Liver (tissue), 9 donors: ENCODE data around the gene CSF2RB. TPM values are rescaled to one million over a fixed set of nuclear protein-coding genes. Genes with fewer than 3 reads are reported as not detected.

Experiments used
- DNase-seq: peaks from one replicate; pipeline ENCODE4 v3.0.0-alpha.2; 2017; ENCODE audit warnings: low spot score
- H3K27ac ChIP-seq, 2 donors: one replicate each; pipeline ENCODE4 v1.7.0; 2013; ENCODE audit warnings: inconsistent platforms in 2 of 2, low read length in 2 of 2, control low read depth in 1 of 2, low read depth in 1 of 2, mild to moderate bottlenecking in 1 of 2
- H3K27me3 ChIP-seq, 4 donors: one replicate each; pipeline versions ENCODE4 v1.6.1 to v1.7.0; 2013; ENCODE audit warnings: low read length in 3 of 4, inconsistent platforms in 1 of 4, mild to moderate bottlenecking in 1 of 4, moderate library complexity in 1 of 4; ENCODE audit not compliant: control insufficient read depth in 4 of 4, insufficient read depth in 4 of 4
- H3K36me3 ChIP-seq, 4 donors: one replicate each; pipeline versions ENCODE4 v1.6.1 to v1.7.0; 2013; ENCODE audit warnings: low read length in 3 of 4, mild to moderate bottlenecking in 3 of 4, low read depth in 1 of 4, moderate library complexity in 1 of 4; ENCODE audit not compliant: control insufficient read depth in 4 of 4, insufficient read depth in 3 of 4
- H3K4me1 ChIP-seq, 4 donors: one replicate each; pipeline versions ENCODE4 v1.6.1 to v1.7.0; 2013; ENCODE audit warnings: low read length in 3 of 4, mild to moderate bottlenecking in 3 of 4, moderate library complexity in 1 of 4; ENCODE audit not compliant: control insufficient read depth in 4 of 4, insufficient read depth in 4 of 4
- H3K4me3 ChIP-seq, 3 donors: one replicate each; pipeline versions ENCODE4 v1.6.1 to v1.7.0; 2013; ENCODE audit warnings: low read length in 3 of 3, control low read depth in 1 of 3, low read depth in 1 of 3, mild to moderate bottlenecking in 1 of 3
- H3K9ac ChIP-seq, 2 donors: one replicate each; pipeline ENCODE4 v1.7.0; 2013; ENCODE audit warnings: low read length in 2 of 2, mild to moderate bottlenecking in 2 of 2, moderate library complexity in 2 of 2, control low read depth in 1 of 2, low read depth in 1 of 2
- H3K9me3 ChIP-seq, 4 donors: one replicate each; pipeline versions ENCODE4 v1.6.1 to v1.7.0; 2013; ENCODE audit warnings: low read length in 3 of 4; ENCODE audit not compliant: control insufficient read depth in 4 of 4
- EGR1 ChIP-seq, 2 donors: IDR thresholded peaks; 2 replicates each; pipeline ENCODE4 v1.6.1; 2016 to 2018; ENCODE audit warnings: antibody characterized with exemption in 2 of 2, low read depth in 2 of 2
- FOXA1 ChIP-seq: IDR thresholded peaks from 2 replicates; pipeline ENCODE4 v1.6.1; 2016; ENCODE audit warnings: antibody characterized with exemption
- FOXA2 ChIP-seq: IDR thresholded peaks from 2 replicates; pipeline ENCODE4 v1.6.1; 2016; ENCODE audit warnings: antibody characterized with exemption
- HNF4A ChIP-seq, 2 donors: conservative IDR thresholded peaks; 2 replicates each; pipeline ENCODE4 v1.6.1; 2016; ENCODE audit warnings: antibody characterized with exemption in 2 of 2, mild to moderate bottlenecking in 2 of 2
- HNF4G ChIP-seq: IDR thresholded peaks from 2 replicates; pipeline ENCODE4 v1.6.1; 2016; ENCODE audit warnings: antibody characterized with exemption
- JUND ChIP-seq, 2 donors: IDR thresholded peaks; 2 replicates each; pipeline ENCODE4 v1.6.1; 2016; ENCODE audit warnings: antibody characterized with exemption in 2 of 2
- MAX ChIP-seq: IDR thresholded peaks from 2 replicates; pipeline ENCODE4 v1.6.1; 2016; ENCODE audit warnings: antibody characterized with exemption
- NR2F2 ChIP-seq: IDR thresholded peaks from 2 replicates; pipeline ENCODE4 v1.6.1; 2016; ENCODE audit warnings: antibody characterized with exemption
- RXRA ChIP-seq, 2 donors: IDR thresholded peaks; 2 replicates each; pipeline ENCODE4 v1.6.1; 2017 to 2018; ENCODE audit warnings: antibody characterized with exemption in 2 of 2, mild to moderate bottlenecking in 1 of 2
- SP1 ChIP-seq: IDR thresholded peaks from 2 replicates; pipeline ENCODE4 v1.6.1; 2018; ENCODE audit warnings: antibody characterized with exemption, mild to moderate bottlenecking
- TAF1 ChIP-seq: conservative IDR thresholded peaks from 2 replicates; pipeline ENCODE4 v1.6.1; 2016; ENCODE audit warnings: antibody characterized with exemption, mild to moderate bottlenecking
- YY1 ChIP-seq: IDR thresholded peaks from 2 replicates; pipeline ENCODE4 v1.6.1; 2016; ENCODE audit warnings: antibody characterized with exemption, mild to moderate bottlenecking
- ZBTB33 ChIP-seq: IDR thresholded peaks from 2 replicates; pipeline ENCODE4 v1.6.1; 2016; ENCODE audit warnings: antibody characterized with exemption
- WGBS: extraction: QIAGEN DNeasy Blood & Tissue Kit; methylation state at CpG from one replicate; pipeline ENCODE4 v1.1.7; 2013; 5-methylcytosine and 5-hydroxymethylcytosine counted together
- polyA plus RNA-seq, 2 donors: library from polyadenylated mRNA; stranded (reverse) in 1 of 2; unstranded in 1 of 2; fragments of 200-250 nt in 1 of 2; fragments of >200 nt in 1 of 2; fragmentation: Nextera tagmentation in 1 of 2; extraction: Ambion mirVana in 1 of 2; gene quantifications; one replicate each; pipeline versions ENCODE4 v1.2.1 to v1.2.3, GENCODE V29; 2013 to 2015
- total RNA-seq, 2 donors: library from RNA; depleted of rRNA; stranded (reverse); fragments of >200 nt; gene quantifications; one replicate each; pipeline ENCODE4 v1.2.3, GENCODE V29; 2014
- TF ChIP-seq, protein P1 (sequence below): IDR thresholded peaks from 2 replicates; pipeline ENCODE4 v1.6.1; 2016; ENCODE audit warnings: antibody characterized with exemption, mild to moderate bottlenecking
- TF ChIP-seq, protein P2 (sequence below): fragments of 150-350 bp; IDR thresholded peaks from 2 replicates; pipeline ENCODE4 v1.5.1; 2017; ENCODE audit warnings: improper control_type of control experiment, low read depth, low read length; ENCODE audit not compliant: missing input control
- TF ChIP-seq, protein P3 (sequence below): IDR thresholded peaks from 2 replicates; pipeline ENCODE4 v1.6.1; 2016; ENCODE audit warnings: antibody characterized with exemption
- donor health status: healthy.
- donor health status: healthy.
- donor health status: healthy.
- donor health status: healthy.
- donor health status: healthy.

CSF2RB gene
- total and polyA plus RNA-seq, 4 donors: 0.72 to 10.5 (median 2.3) TPM

DNA sequence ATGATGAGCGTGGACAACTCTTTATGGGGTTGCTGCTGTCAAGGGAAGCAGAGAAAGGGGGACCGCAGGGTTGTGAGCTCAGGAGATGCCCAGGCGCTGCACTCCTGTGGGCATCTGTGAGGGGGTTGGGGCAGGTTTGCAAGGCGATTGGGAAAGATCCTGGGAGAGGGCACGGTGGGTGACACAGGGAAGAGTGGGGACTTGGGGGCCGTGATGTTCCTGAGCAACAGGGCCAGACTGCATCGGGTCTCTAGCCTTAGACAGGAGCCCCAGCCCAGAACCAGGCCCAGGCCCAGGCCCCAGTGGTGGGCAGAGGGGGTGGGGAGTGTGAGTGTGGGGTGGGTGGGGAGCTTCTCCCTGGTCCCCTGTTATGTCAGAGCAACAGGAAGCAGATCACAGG is 38.3 kb downstream of the CSF2RB start:
- H3K36me3 ChIP-seq: no peaks in the 10 kb centered on the region
- peaks cover 0 to 1% (median 0%) of the 10 kb centered on the region in 4 donors for H3K9me3 ChIP-seq
- no peak for DNase-seq
- TF ChIP-seq, protein P1, sequence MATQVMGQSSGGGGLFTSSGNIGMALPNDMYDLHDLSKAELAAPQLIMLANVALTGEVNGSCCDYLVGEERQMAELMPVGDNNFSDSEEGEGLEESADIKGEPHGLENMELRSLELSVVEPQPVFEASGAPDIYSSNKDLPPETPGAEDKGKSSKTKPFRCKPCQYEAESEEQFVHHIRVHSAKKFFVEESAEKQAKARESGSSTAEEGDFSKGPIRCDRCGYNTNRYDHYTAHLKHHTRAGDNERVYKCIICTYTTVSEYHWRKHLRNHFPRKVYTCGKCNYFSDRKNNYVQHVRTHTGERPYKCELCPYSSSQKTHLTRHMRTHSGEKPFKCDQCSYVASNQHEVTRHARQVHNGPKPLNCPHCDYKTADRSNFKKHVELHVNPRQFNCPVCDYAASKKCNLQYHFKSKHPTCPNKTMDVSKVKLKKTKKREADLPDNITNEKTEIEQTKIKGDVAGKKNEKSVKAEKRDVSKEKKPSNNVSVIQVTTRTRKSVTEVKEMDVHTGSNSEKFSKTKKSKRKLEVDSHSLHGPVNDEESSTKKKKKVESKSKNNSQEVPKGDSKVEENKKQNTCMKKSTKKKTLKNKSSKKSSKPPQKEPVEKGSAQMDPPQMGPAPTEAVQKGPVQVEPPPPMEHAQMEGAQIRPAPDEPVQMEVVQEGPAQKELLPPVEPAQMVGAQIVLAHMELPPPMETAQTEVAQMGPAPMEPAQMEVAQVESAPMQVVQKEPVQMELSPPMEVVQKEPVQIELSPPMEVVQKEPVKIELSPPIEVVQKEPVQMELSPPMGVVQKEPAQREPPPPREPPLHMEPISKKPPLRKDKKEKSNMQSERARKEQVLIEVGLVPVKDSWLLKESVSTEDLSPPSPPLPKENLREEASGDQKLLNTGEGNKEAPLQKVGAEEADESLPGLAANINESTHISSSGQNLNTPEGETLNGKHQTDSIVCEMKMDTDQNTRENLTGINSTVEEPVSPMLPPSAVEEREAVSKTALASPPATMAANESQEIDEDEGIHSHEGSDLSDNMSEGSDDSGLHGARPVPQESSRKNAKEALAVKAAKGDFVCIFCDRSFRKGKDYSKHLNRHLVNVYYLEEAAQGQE: no peak
- TF ChIP-seq, protein P2, sequence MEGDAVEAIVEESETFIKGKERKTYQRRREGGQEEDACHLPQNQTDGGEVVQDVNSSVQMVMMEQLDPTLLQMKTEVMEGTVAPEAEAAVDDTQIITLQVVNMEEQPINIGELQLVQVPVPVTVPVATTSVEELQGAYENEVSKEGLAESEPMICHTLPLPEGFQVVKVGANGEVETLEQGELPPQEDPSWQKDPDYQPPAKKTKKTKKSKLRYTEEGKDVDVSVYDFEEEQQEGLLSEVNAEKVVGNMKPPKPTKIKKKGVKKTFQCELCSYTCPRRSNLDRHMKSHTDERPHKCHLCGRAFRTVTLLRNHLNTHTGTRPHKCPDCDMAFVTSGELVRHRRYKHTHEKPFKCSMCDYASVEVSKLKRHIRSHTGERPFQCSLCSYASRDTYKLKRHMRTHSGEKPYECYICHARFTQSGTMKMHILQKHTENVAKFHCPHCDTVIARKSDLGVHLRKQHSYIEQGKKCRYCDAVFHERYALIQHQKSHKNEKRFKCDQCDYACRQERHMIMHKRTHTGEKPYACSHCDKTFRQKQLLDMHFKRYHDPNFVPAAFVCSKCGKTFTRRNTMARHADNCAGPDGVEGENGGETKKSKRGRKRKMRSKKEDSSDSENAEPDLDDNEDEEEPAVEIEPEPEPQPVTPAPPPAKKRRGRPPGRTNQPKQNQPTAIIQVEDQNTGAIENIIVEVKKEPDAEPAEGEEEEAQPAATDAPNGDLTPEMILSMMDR: no peak
- no peak for TF ChIP-seq TAF1
- no peak for TF ChIP-seq SP1
- no peak for TF ChIP-seq ZBTB33
- TF ChIP-seq JUND (IDR thresholded peaks at IDR 0.05): no peak
- no peak for TF ChIP-seq RXRA (IDR thresholded peaks at IDR 0.05)
- TF ChIP-seq HNF4G: no peak
- no peak for TF ChIP-seq YY1
- no peak for TF ChIP-seq MAX
- TF ChIP-seq FOXA2: no peak
- no peak for TF ChIP-seq EGR1 (IDR thresholded peaks at IDR 0.05; ENCODE audit: low read depth in 2 of 2)
- TF ChIP-seq FOXA1: no peak
- TF ChIP-seq, protein P3, sequence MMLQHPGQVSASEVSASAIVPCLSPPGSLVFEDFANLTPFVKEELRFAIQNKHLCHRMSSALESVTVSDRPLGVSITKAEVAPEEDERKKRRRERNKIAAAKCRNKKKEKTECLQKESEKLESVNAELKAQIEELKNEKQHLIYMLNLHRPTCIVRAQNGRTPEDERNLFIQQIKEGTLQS: no peak
- TF ChIP-seq NR2F2: no peak
- TF ChIP-seq HNF4A (conservative IDR thresholded peaks at IDR 0.05): no peak
- no peak overlapping the region for H3K9ac ChIP-seq
- no peak overlapping the region for H3K27ac ChIP-seq
- no peaks in the 10 kb centered on the region for H3K4me1 ChIP-seq
- no peaks in the 10 kb centered on the region for H3K27me3 ChIP-seq
- WGBS: 88% methylated on average over 7 of the region's 7 CpGs
- H3K4me3 ChIP-seq: no peak overlapping the region
